ENCODE measurements around the gene DLK1. TPM values are rescaled to one million over a fixed set of nuclear protein-coding genes. Genes with fewer than 3 reads are reported as not detected.

The DLK1 gene
- total and polyA plus RNA-seq, 12 donors, result 1.3 to 35.0 (median 7.3) TPM

DNA sequence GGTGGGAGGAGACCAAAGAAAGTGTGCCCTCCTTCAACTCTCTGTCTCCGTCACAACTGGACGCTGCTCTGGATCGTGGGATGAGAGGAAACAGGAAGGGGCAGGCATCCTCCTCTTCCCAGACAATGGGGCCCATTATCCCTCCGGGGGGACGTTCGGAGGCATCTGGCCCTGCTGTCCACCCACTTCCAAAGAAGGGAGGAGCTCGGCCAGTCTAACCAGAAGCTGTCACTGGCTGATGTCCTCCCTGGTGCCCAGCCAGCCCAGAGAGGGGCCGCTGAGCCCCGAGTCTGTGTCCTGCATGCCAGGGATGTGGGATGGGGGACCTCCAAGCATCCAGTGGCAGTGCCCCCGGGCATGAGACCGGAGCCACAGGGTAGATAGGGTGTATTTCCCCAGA, 59.4 kb downstream of the DLK1 start:
- no peak for DNase-seq
- ATAC-seq, result no peak
- WGBS, 2 donors, result 44 to 52% methylated on average over 11 of the region's 11 CpGs
- H3K27ac ChIP-seq, result no peak overlapping the region
- TF ChIP-seq, protein P1, sequence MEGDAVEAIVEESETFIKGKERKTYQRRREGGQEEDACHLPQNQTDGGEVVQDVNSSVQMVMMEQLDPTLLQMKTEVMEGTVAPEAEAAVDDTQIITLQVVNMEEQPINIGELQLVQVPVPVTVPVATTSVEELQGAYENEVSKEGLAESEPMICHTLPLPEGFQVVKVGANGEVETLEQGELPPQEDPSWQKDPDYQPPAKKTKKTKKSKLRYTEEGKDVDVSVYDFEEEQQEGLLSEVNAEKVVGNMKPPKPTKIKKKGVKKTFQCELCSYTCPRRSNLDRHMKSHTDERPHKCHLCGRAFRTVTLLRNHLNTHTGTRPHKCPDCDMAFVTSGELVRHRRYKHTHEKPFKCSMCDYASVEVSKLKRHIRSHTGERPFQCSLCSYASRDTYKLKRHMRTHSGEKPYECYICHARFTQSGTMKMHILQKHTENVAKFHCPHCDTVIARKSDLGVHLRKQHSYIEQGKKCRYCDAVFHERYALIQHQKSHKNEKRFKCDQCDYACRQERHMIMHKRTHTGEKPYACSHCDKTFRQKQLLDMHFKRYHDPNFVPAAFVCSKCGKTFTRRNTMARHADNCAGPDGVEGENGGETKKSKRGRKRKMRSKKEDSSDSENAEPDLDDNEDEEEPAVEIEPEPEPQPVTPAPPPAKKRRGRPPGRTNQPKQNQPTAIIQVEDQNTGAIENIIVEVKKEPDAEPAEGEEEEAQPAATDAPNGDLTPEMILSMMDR (IDR thresholded peaks at IDR 0.05), result no peak
- H3K9me3 ChIP-seq, result no peaks in the 10 kb centered on the region
- H3K36me3 ChIP-seq, result no peaks in the 10 kb centered on the region
- intact Hi-C loops (cut with DNase I), result no loop called here
- peaks cover 0 to 36% (median 10%) of the 10 kb centered on the region in 7 donors for H3K27me3 ChIP-seq
- H3K4me3 ChIP-seq, result no peak overlapping the region
- no peaks in the 10 kb centered on the region for H3K4me1 ChIP-seq

DNA sequence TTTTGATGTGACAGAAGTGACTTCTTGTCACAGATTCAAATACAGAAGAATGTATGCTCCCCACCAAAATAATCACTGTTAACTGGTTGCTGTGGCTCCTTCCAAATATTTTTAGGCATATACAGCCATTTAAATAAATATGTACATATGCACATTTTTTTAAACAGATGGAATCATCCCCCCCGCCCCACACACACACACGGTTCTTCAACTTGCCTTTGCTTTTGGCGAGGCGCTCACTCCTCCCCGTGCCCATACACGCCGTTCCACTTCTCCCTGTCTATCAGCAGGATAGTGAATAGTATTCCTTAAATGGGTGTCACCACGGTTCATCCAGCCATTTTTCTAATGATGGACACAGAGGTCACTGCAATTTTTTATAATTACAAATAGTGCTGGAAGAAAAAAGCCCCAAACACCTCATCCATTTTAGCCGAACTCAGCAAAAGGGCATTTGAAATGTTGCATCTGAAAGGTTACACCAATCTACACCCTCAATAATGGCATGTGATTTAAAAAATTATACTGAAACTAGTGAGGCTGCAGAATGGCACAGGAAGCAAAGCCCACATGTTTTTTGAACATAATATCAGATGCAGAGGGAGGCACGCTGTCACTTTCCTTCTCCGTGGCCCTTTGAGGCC, 60.0 kb downstream of the DLK1 start:
- DNase-seq, result no peak
- peaks cover 0 to 40% (median 16%) of the 10 kb centered on the region in 7 donors for H3K27me3 ChIP-seq
- WGBS, 2 donors, result 80 to 82% methylated on average over 11 of the region's 11 CpGs
- no peak overlapping the region for H3K4me3 ChIP-seq
- intact Hi-C loops (cut with DNase I), result no loop called here
- no peak overlapping the region for H3K27ac ChIP-seq
- no peaks in the 10 kb centered on the region for H3K36me3 ChIP-seq
- no peaks in the 10 kb centered on the region for H3K4me1 ChIP-seq
- TF ChIP-seq, protein P1 (IDR thresholded peaks at IDR 0.05), result no peak
- no peaks in the 10 kb centered on the region for H3K9me3 ChIP-seq
- no peak for ATAC-seq

DNA sequence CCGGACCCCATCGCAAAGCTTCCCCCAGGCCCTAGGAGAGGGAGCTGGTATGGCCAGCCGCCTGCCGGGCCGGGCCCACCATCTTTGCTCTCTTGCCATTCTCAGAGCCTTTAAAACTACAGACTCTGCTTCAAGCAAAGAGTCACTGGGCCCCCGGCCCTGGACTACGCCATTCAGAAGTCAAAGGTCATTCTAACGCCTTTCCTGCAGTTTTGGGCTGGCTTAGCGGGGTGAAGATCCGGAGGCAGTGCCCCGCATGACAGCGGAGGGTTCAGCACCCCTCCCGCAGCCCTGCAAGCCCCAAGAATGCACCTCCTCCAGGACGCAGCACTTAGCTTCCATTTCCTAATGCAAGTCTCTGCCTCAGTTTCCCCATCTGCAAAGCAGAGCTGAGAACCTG, 61.0 kb downstream of the DLK1 start:
- TF ChIP-seq, protein P1 (IDR thresholded peaks at IDR 0.05), result no peak

More for the DNA sequence above, 61.0 kb downstream of the DLK1 start:
- H3K27ac ChIP-seq, result no peak overlapping the region
- H3K4me3 ChIP-seq, result no peak overlapping the region
- H3K36me3 ChIP-seq, result no peaks in the 10 kb centered on the region
- 94 to 98% methylated on average over 14 of the region's 14 CpGs for WGBS, 2 donors
- no peak for ATAC-seq
- intact Hi-C loops (cut with DNase I), result no loop called here
- no peak for DNase-seq
- H3K27me3 ChIP-seq, result peaks cover 0 to 50% (median 24%) of the 10 kb centered on the region in 7 donors
- no peaks in the 10 kb centered on the region for H3K4me1 ChIP-seq
- no peaks in the 10 kb centered on the region for H3K9me3 ChIP-seq

Other genes with a start within 250 kb of the DLK1 start
- gene BEGAIN, start 139.5 kb upstream of the DLK1 start, total RNA-seq, result 1 to 10 TPM in 5 of 10 donors, under 1 TPM in 5; 0.30 to 4.3 (median 1.1) TPM
- gene BEGAIN, start 139.5 kb upstream of the DLK1 start, polyA plus RNA-seq, result under 1 TPM; 0.20 to 0.51 TPM
- gene MEG3, start 99.2 kb downstream of the DLK1 start, total RNA-seq, result 10 to 100 TPM in 7 of 10 donors, 1 to 10 TPM in 3; 8.4 to 27.8 (median 12.4) TPM
- gene MEG3, start 99.2 kb downstream of the DLK1 start, polyA plus RNA-seq, result 100 to 1,000 TPM in 1 of 2 donors, 1 to 10 TPM in 1; 7.7 to 122 TPM
- not detected for gene RTL1, start 176.8 kb downstream of the DLK1 start, total RNA-seq
- not detected for gene RTL1, start 176.8 kb downstream of the DLK1 start, polyA plus RNA-seq